Measurements from ENCODE around the gene FABP7.
"Not testable (repeated sequence)": the region's sequence is repeated elsewhere in the genome, so short reads cannot be mapped to it uniquely, and the experiment has no call there.

Gene FABP7

DNA sequence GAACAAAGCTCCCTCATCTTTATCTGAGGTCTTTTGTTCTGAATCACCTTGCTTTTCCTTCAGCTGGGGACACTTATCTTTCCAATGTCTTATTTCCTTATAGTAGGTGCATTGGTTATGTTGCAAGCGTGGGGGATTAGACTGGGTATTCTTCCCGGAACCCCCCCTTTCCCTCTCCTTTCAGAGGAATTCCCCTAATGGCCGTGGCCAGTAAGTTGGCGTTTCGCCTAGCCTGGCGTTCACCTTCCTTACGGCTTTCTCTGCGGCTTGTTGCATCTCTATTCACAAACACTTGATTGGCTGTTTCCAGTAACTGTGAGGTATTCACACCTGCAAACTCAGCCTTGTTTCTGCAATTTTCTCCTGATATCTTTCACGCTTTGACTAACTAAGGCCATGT lies 32.8 kb upstream of the FABP7 start:
- TF ChIP-seq, protein P1, sequence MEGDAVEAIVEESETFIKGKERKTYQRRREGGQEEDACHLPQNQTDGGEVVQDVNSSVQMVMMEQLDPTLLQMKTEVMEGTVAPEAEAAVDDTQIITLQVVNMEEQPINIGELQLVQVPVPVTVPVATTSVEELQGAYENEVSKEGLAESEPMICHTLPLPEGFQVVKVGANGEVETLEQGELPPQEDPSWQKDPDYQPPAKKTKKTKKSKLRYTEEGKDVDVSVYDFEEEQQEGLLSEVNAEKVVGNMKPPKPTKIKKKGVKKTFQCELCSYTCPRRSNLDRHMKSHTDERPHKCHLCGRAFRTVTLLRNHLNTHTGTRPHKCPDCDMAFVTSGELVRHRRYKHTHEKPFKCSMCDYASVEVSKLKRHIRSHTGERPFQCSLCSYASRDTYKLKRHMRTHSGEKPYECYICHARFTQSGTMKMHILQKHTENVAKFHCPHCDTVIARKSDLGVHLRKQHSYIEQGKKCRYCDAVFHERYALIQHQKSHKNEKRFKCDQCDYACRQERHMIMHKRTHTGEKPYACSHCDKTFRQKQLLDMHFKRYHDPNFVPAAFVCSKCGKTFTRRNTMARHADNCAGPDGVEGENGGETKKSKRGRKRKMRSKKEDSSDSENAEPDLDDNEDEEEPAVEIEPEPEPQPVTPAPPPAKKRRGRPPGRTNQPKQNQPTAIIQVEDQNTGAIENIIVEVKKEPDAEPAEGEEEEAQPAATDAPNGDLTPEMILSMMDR (IDR thresholded peaks at IDR 0.05), result no peak
- no peaks in the 10 kb centered on the region for H3K27me3 ChIP-seq
- H3K27ac ChIP-seq, result no peak overlapping the region
- H3K36me3 ChIP-seq, result no peaks in the 10 kb centered on the region
- H3K4me3 ChIP-seq, result no peak overlapping the region
- no peaks in the 10 kb centered on the region for H3K4me1 ChIP-seq
- no peak for DNase-seq
- no peaks in the 10 kb centered on the region for H3K9me3 ChIP-seq
- intact Hi-C loops (cut with DNase I; ENCODE audit: low total_unique reads), result no loop called here

DNA sequence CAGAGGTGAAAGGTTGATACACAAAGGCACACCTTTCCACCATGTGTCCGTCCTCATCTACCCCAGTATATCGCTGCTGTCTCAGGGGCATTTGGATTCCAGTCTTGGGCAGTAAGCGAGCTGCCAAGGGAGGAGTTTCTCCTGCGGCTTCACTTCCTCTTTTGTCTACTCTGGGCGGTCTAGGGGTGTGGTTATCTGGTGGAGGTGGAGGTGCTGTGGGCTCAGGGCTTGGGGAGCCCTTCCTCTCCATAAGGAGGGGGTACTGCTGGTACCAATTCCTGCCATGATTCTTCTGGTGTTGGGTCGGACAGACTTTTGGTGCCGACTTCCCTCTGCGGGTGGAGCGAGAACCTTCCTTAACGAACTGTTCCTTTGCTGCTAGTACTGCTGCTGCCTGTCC lies 31.9 kb upstream of the FABP7 start:
- no peak overlapping the region for H3K27ac ChIP-seq
- DNase-seq, result no peak
- no peaks in the 10 kb centered on the region for H3K9me3 ChIP-seq
- no peak overlapping the region for H3K4me3 ChIP-seq
- TF ChIP-seq, protein P1 (IDR thresholded peaks at IDR 0.05), result no peak
- H3K36me3 ChIP-seq, result no peaks in the 10 kb centered on the region
- H3K4me1 ChIP-seq, result no peaks in the 10 kb centered on the region
- no peaks in the 10 kb centered on the region for H3K27me3 ChIP-seq
- intact Hi-C loops (cut with DNase I; ENCODE audit: low total_unique reads), result no loop called here

DNA sequence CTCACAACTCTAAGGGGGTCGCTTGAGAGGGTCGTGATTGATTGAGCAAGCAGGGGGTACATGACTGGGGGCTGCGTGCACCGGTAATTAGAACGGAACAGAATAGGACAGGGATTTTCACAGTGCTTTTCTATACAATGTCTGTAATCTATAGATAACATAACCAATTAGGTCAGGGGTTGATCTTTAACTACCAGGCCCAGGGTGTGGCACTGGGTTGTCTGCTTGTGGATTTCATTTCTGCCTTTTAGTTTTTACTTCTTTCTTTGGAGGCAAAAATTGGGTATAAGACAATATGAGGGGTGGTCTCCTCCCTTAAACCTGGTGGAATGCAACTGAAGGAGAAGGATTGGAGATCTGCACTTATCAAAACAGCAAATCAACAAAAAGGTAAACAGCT lies 30.6 kb upstream of the FABP7 start:
- H3K27me3 ChIP-seq; H3K27ac ChIP-seq; intact Hi-C loops (cut with DNase I; ENCODE audit: low total_unique reads); H3K36me3 ChIP-seq; DNase-seq; H3K4me1 ChIP-seq; H3K4me3 ChIP-seq; H3K9me3 ChIP-seq: not testable (repeated sequence)

DNA sequence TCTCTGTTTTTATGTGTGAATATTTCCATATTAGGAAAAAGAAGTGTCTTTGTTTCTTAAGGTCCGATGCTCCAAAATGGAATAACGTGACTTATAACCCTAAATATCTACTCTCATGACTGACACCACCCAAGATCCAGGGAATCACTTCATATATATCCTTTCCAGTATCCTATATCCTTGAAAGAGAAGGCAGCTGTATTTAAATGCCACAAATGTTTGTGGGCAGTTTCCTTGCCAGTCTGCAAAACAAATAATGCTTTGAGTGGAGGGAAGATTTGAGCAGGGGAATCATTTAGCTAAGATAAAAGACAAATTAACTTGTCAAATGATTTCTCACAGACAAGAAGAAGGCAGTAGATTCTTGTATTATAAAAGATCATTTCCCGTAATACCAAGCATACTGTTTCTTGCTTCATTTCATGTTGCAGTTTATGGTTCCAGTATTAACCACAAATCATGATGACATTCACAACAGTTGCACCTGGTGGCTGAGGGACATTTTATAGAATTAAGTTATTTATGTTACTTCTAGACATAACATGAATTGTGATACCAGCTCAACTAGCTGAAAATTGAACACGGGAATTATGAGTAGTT lies 30.0 kb upstream of the FABP7 start:
- intact Hi-C loops (cut with DNase I; ENCODE audit: low total_unique reads), result no loop called here
- no peaks in the 10 kb centered on the region for H3K36me3 ChIP-seq
- no peak overlapping the region for H3K27ac ChIP-seq
- no peak overlapping the region for H3K4me3 ChIP-seq
- TF ChIP-seq, protein P1 (IDR thresholded peaks at IDR 0.05), result no peak
- H3K4me1 ChIP-seq, result peaks cover 0 to 4% (median 0%) of the 10 kb centered on the region in 4 donors
- H3K9me3 ChIP-seq, result no peaks in the 10 kb centered on the region
- DNase-seq, result no peak
- no peaks in the 10 kb centered on the region for H3K27me3 ChIP-seq

DNA sequence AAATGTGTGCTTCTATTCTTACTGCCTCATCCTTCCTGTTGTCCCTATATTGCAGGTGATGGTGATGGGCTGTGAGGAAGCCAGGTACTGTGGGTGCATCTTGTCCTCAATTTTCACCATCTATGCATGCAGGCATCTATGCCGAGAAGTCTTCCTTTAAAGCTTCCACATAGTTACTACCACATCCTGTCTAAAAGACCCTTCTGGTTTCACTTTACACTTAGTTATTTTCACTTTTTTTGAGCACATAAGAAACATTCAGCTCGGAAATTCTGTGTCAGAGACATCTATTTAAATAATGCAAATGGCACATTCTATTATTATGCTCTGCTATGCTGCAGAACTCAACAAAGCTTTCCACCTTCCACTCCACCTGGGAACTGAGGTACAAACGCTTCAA lies 28.2 kb upstream of the FABP7 start:
- Histone ChIP-seq H3K27ac (no peak overlapping the region), H3K27me3 (no peaks in the 10 kb centered on the region), H3K4me1 (peaks cover 0 to 4% (median 0%) of the 10 kb centered on the region in 4 donors), H3K36me3 (no peaks in the 10 kb centered on the region), H3K9me3 (no peaks in the 10 kb centered on the region), H3K4me3 (no peak overlapping the region)
- DNase-seq, result no peak
- intact Hi-C loops (cut with DNase I; ENCODE audit: low total_unique reads), result no loop called here
- TF ChIP-seq, protein P1 (IDR thresholded peaks at IDR 0.05), result no peak

DNA sequence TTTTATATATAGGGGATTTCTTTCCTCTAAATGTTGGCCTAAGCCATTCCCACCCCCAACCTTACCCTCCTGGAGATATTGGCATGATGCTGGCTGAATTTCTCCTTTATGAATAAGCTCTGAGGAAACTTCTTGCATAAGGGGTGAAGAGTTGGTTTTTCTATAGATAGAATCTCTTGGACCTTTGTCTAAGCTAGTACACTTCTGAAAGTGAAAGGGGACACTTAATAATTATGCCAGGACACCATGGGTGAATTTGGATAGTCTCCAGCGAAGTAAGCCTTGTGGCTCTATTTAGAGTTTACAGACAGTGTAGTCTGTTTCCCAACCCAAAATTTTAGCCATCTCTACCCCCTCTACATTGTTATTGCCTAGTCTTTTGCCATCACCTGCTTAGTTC lies 27.1 kb upstream of the FABP7 start:
- Histone ChIP-seq H3K27ac (no peak overlapping the region), H3K27me3 (no peaks in the 10 kb centered on the region), H3K36me3 (no peaks in the 10 kb centered on the region), H3K4me1 (peaks cover 0 to 4% (median 0%) of the 10 kb centered on the region in 4 donors), H3K9me3 (no peaks in the 10 kb centered on the region), H3K4me3 (no peak overlapping the region)
- no peak for DNase-seq
- intact Hi-C loops (cut with DNase I; ENCODE audit: low total_unique reads), result no loop called here
- TF ChIP-seq, protein P1 (IDR thresholded peaks at IDR 0.05), result no peak
